A549 (cell line): Measurements from ENCODE around the gene EFCAB7.

Experiments used
- BHLHE40 ChIP-seq: IDR thresholded peaks from 2 replicates; pipeline ENCODE4 v1.6.1; 2012; ENCODE audit warnings: low read depth, low read length, inconsistent platforms
- CEBPB ChIP-seq, 2 experiments: fragments of >200 bp in 1 of 2; sonication (Bioruptor Twin) in 1 of 2; formaldehyde crosslinking in 1 of 2; IDR thresholded peaks; 2 replicates each; pipeline ENCODE4 v1.6.1; 2012 to 2016
- ELK1 ChIP-seq: fragments of 150-350 bp; IDR thresholded peaks from 2 replicates; pipeline ENCODE4 v1.6.1; 2014; ENCODE audit warnings: low read depth, mild to moderate bottlenecking, low read length
- EP300 ChIP-seq, 2 experiments: fragments of >200 bp; sonication (Bioruptor Twin); formaldehyde crosslinking; IDR thresholded peaks; 2 replicates in 1 of 2; 3 replicates in 1 of 2; pipeline ENCODE4 v1.6.1; 2016 to 2017
- ESRRA ChIP-seq: fragments of 150-350 bp; IDR thresholded peaks from 2 replicates; pipeline ENCODE4 v1.6.1; 2014; ENCODE audit warnings: mild to moderate bottlenecking, low read length, borderline replicate concordance
- GATA3 ChIP-seq: IDR thresholded peaks from 2 replicates; pipeline ENCODE4 v1.6.1; 2012; ENCODE audit warnings: borderline replicate concordance
- HOXA7 ChIP-seq: fragments of 250-450 bp; sonication (Bioruptor Pico); IDR thresholded peaks from 2 replicates; pipeline ENCODE4 v1.5.0; 2020; ENCODE audit warnings: mild to moderate bottlenecking, moderate library complexity
- JUN ChIP-seq, 2 experiments: fragments of >200 bp; sonication (Bioruptor Twin); formaldehyde crosslinking; IDR thresholded peaks; 2 replicates in 1 of 2; 3 replicates in 1 of 2; pipeline ENCODE4 v1.6.1; 2016 to 2017
- MYC ChIP-seq: IDR thresholded peaks from 2 replicates; pipeline ENCODE4 v1.6.1; 2012; ENCODE audit warnings: mild to moderate bottlenecking, inconsistent platforms, low read length, improper control_type of control experiment, borderline replicate concordance
- POLR2A ChIP-seq: IDR thresholded peaks from 2 replicates; pipeline ENCODE4 v1.6.1; 2012; ENCODE audit warnings: mild to moderate bottlenecking, low read length
- RAD21 ChIP-seq, 2 experiments: fragments of >200 bp in 1 of 2; sonication (Bioruptor Twin) in 1 of 2; formaldehyde crosslinking in 1 of 2; IDR thresholded peaks in 1 of 2; conservative IDR thresholded peaks in 1 of 2; 2 replicates in 1 of 2; 3 replicates in 1 of 2; pipeline ENCODE4 v1.6.1; 2012 to 2018; ENCODE audit warnings: inconsistent platforms in 1 of 2
- RFX5 ChIP-seq: fragments of 450-650 bp; IDR thresholded peaks from 2 replicates; pipeline ENCODE4 v1.7.1; 2014; ENCODE audit warnings: antibody characterized with exemption, mild to moderate bottlenecking, moderate library complexity
- SMC3 ChIP-seq: fragments of >200 bp; sonication (Bioruptor Twin); formaldehyde crosslinking; IDR thresholded peaks from 3 replicates; pipeline ENCODE4 v1.6.1; 2018; ENCODE audit warnings: inconsistent platforms
- TF ChIP-seq, protein P1 (sequence below): fragments of >200 bp; sonication (Bioruptor Twin); formaldehyde crosslinking; IDR thresholded peaks from 3 replicates; pipeline ENCODE4 v1.5.1; 2016

- TF ChIP-seq, protein P1, sequence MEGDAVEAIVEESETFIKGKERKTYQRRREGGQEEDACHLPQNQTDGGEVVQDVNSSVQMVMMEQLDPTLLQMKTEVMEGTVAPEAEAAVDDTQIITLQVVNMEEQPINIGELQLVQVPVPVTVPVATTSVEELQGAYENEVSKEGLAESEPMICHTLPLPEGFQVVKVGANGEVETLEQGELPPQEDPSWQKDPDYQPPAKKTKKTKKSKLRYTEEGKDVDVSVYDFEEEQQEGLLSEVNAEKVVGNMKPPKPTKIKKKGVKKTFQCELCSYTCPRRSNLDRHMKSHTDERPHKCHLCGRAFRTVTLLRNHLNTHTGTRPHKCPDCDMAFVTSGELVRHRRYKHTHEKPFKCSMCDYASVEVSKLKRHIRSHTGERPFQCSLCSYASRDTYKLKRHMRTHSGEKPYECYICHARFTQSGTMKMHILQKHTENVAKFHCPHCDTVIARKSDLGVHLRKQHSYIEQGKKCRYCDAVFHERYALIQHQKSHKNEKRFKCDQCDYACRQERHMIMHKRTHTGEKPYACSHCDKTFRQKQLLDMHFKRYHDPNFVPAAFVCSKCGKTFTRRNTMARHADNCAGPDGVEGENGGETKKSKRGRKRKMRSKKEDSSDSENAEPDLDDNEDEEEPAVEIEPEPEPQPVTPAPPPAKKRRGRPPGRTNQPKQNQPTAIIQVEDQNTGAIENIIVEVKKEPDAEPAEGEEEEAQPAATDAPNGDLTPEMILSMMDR: no peak
- TF ChIP-seq GATA3 (no peak), SMC3 (no peak), RFX5 (no peak), JUN (IDR thresholded peaks at IDR 0.05) (no peak), ELK1 (no peak), MYC (no peak), ESRRA (no peak), CEBPB (IDR thresholded peaks at IDR 0.05) (no peak), BHLHE40 (no peak), POLR2A (no peak), HOXA7 (CRISPR knock-in tag) (no peak), RAD21 (conservative IDR thresholded peaks at IDR 0.05 in 1 of 2, IDR thresholded peaks at IDR 0.05 in 1 of 2) (no peak), EP300 (IDR thresholded peaks at IDR 0.05) (no peak)
Measured at GRCh38 chr1:63501256-63501655, 22.1 kb upstream of the EFCAB7 start.
